GM23248 (cell line): ENCODE data around the gene ARL13B.

Experiments
- EZH2 ChIP-seq: fragments of 200-600 bp; sonication (generic); IDR thresholded peaks from 2 replicates; pipeline ENCODE4 v1.6.1; 2018; ENCODE audit warnings: antibody characterized with exemption, mild to moderate bottlenecking; ENCODE audit not compliant: insufficient read depth, poor library complexity, severe bottlenecking
- EZH2phosphoT487 ChIP-seq: fragments of 200-600 bp; sonication (generic); IDR thresholded peaks from 2 replicates; pipeline ENCODE4 v1.6.1; 2018; ENCODE audit warnings: antibody characterized with exemption, moderate library complexity, mild to moderate bottlenecking, low read depth; ENCODE audit not compliant: insufficient read depth

DNA sequence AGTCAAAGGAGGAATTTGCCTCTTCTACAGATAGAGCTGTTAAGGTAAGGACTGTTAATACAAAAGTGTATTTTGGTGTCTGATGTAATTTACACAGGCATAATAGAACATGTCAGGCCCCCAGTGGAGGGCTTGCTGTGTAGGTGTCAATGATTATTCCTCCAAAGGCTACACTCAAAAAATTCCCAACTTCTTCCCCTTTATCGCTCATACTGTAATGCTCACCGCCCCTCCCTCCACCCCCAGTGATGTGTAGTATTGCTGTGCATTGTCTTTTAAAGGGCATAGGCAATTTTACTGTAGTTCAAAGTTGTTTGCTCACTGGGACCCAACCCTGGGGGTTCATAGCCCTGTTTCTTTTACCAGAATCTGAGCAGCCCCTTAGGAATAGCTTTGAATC lies 115.2 kb downstream of the ARL13B start:
- TF ChIP-seq EZH2 (no peak), EZH2phosphoT487 (no peak)
